HEK293 (cell line): ENCODE measurements around the gene SVOP.
"Not testable (repeated sequence)": the region's sequence is repeated elsewhere in the genome, so short reads cannot be mapped to it uniquely, and the experiment has no call there.

Experiments used
- CTCF ChIA-PET: fragments of 350-600 bp; formaldehyde crosslinking; extraction: SDS; loops from one replicate; lab custom pipeline; 2021; ENCODE audit warnings: antibody characterized with exemption; lab: Yijun Ruan, JAX
- POLR2A ChIA-PET: fragments of 300-600 bp; formaldehyde crosslinking; extraction: SDS; loops from one replicate; lab custom pipeline; 2020; ENCODE audit warnings: antibody characterized with exemption, inconsistent platforms; lab: Yijun Ruan, JAX
- H3K27ac ChIP-seq: fragments of 200-500 bp; sonication (Bioruptor generic); 2 replicates; pipeline ENCODE4 v1.5.1; 2014; ENCODE audit warnings: low read depth, low read length, control low read depth, inconsistent platforms; ENCODE audit errors: extremely low read depth
- H3K36me3 ChIP-seq, 2 experiments: fragments of 200-500 bp in 1 of 2; sonication (Bioruptor generic) in 1 of 2; 1 replicate in 1 of 2; 2 replicates in 1 of 2; pipeline ENCODE4 v1.5.1; 2014 to 2017; ENCODE audit warnings: inconsistent platforms in 2 of 2, low read length in 2 of 2; ENCODE audit not compliant: control insufficient read depth in 2 of 2, insufficient read depth in 1 of 2
- H3K4me1 ChIP-seq: fragments of 200-500 bp; sonication (Bioruptor generic); 2 replicates; pipeline ENCODE4 v1.5.1; 2014; ENCODE audit warnings: mild to moderate bottlenecking, low read length, inconsistent platforms; ENCODE audit not compliant: control insufficient read depth, insufficient read depth
- H3K4me3 ChIP-seq: 2 replicates; pipeline ENCODE4 v1.5.1; 2011; ENCODE audit warnings: low read depth, mild to moderate bottlenecking, control low read depth, low read length, moderate library complexity
- H3K9me3 ChIP-seq: fragments of 200-500 bp; sonication (Bioruptor generic); 2 replicates; pipeline ENCODE4 v1.5.1; 2014; ENCODE audit warnings: low read depth, low read length, inconsistent platforms; ENCODE audit not compliant: control insufficient read depth, insufficient read depth
- CTCF ChIP-seq: fragments of 450-650 bp; formaldehyde crosslinking; IDR thresholded peaks from 2 replicates; pipeline ENCODE4 v1.5.1; 2016; ENCODE audit warnings: missing biosample characterization, missing genetic modification characterization
- GLI4 ChIP-seq: fragments of 450-650 bp; formaldehyde crosslinking; IDR thresholded peaks from 2 replicates; pipeline ENCODE4 v1.5.1; 2016; ENCODE audit warnings: missing biosample characterization, missing genetic modification characterization
- HIC1 ChIP-seq: fragments of 450-650 bp; formaldehyde crosslinking; IDR thresholded peaks from 2 replicates; pipeline ENCODE4 v1.5.1; 2016; ENCODE audit warnings: missing biosample characterization, missing genetic modification characterization
- KLF16 ChIP-seq: fragments of 450-650 bp; formaldehyde crosslinking; IDR thresholded peaks from 2 replicates; pipeline ENCODE4 v1.5.1; 2017; ENCODE audit warnings: missing biosample characterization, missing genetic modification characterization
- KLF17 ChIP-seq: fragments of 450-650 bp; formaldehyde crosslinking; IDR thresholded peaks from 2 replicates; pipeline ENCODE4 v1.5.1; 2016; ENCODE audit warnings: missing biosample characterization, missing genetic modification characterization
- MEIS1 ChIP-seq: sonication (generic); formaldehyde crosslinking; IDR thresholded peaks from 2 replicates; pipeline ENCODE4 v1.8.1; 2022; ENCODE audit warnings: missing genetic modification reagents, mild to moderate bottlenecking, borderline replicate concordance
- OSR2 ChIP-seq: fragments of 450-650 bp; formaldehyde crosslinking; IDR thresholded peaks from 2 replicates; pipeline ENCODE4 v1.5.1; 2016; ENCODE audit warnings: missing biosample characterization, missing genetic modification characterization
- PRDM10 ChIP-seq: fragments of 450-650 bp; formaldehyde crosslinking; IDR thresholded peaks from 2 replicates; pipeline ENCODE4 v1.5.1; 2016; ENCODE audit warnings: missing biosample characterization, missing genetic modification characterization
- TCF7L2 ChIP-seq: IDR thresholded peaks from 2 replicates; pipeline ENCODE4 v1.6.1; 2011; ENCODE audit warnings: low read depth, mild to moderate bottlenecking, inconsistent platforms, low read length, moderate library complexity, borderline replicate concordance
- YY1 ChIP-seq: fragments of 450-650 bp; formaldehyde crosslinking; IDR thresholded peaks from 2 replicates; pipeline ENCODE4 v1.5.1; 2018; ENCODE audit warnings: missing biosample characterization, missing genetic modification characterization
- ZNF148 ChIP-seq: fragments of 450-650 bp; formaldehyde crosslinking; IDR thresholded peaks from 2 replicates; pipeline ENCODE4 v1.5.0; 2017; ENCODE audit warnings: missing biosample characterization, missing genetic modification characterization, borderline replicate concordance
- ZNF23 ChIP-seq: fragments of 450-650 bp; formaldehyde crosslinking; IDR thresholded peaks from 2 replicates; pipeline ENCODE4 v1.5.1; 2016; ENCODE audit warnings: missing biosample characterization, missing genetic modification characterization, borderline replicate concordance
- ZNF24 ChIP-seq: fragments of 450-650 bp; formaldehyde crosslinking; IDR thresholded peaks from 2 replicates; pipeline ENCODE4 v1.5.1; 2016; ENCODE audit warnings: missing biosample characterization, missing genetic modification characterization
- ZNF350 ChIP-seq: fragments of 450-650 bp; formaldehyde crosslinking; IDR thresholded peaks from 2 replicates; pipeline ENCODE4 v1.5.0; 2017; ENCODE audit warnings: missing biosample characterization, mild to moderate bottlenecking, missing genetic modification characterization
- ZNF354C ChIP-seq: fragments of 450-650 bp; formaldehyde crosslinking; IDR thresholded peaks from 2 replicates; pipeline ENCODE4 v1.5.1; 2016; ENCODE audit warnings: missing biosample characterization, missing genetic modification characterization, low read depth, borderline replicate concordance
- ZNF510 ChIP-seq: fragments of 450-650 bp; formaldehyde crosslinking; IDR thresholded peaks from 2 replicates; pipeline ENCODE4 v1.5.1; 2018; ENCODE audit warnings: mild to moderate bottlenecking, missing genetic modification characterization, missing biosample characterization; ENCODE audit not compliant: insufficient replicate concordance
- ZNF555 ChIP-seq: fragments of 450-650 bp; formaldehyde crosslinking; conservative IDR thresholded peaks from 2 replicates; pipeline ENCODE4 v1.5.1; 2017; ENCODE audit warnings: missing biosample characterization, mild to moderate bottlenecking, missing genetic modification characterization, inconsistent platforms
- ZNF560 ChIP-seq: fragments of 450-650 bp; formaldehyde crosslinking; IDR thresholded peaks from 2 replicates; pipeline ENCODE4 v1.5.1; 2017; ENCODE audit warnings: missing biosample characterization, missing genetic modification characterization, borderline replicate concordance
- ZNF792 ChIP-seq: fragments of 450-650 bp; formaldehyde crosslinking; IDR thresholded peaks from 2 replicates; pipeline ENCODE4 v1.5.1; 2016; ENCODE audit warnings: missing biosample characterization, missing genetic modification characterization

The SVOP gene

GRCh38 chr12:109049794-109050193 lies 28.9 kb upstream of the SVOP start:
- POLR2A ChIA-PET, CTCF ChIA-PET, H3K4me3 ChIP-seq: not testable (repeated sequence)

GRCh38 chr12:109048706-109049105 lies 27.8 kb upstream of the SVOP start:
- POLR2A ChIA-PET, H3K4me1 ChIP-seq, H3K9me3 ChIP-seq, H3K4me3 ChIP-seq, CTCF ChIA-PET, H3K36me3 ChIP-seq, H3K27ac ChIP-seq: not testable (repeated sequence)

More at GRCh38 chr12:109049794-109050193, 28.9 kb upstream of the SVOP start:
- not testable (repeated sequence) for H3K27ac ChIP-seq, H3K4me1 ChIP-seq, H3K36me3 ChIP-seq, H3K9me3 ChIP-seq

GRCh38 chr12:109047081-109047805 lies 26.4 kb upstream of the SVOP start:
- CTCF ChIA-PET = interaction anchor here (0.5 kb wide), 1 partner anchor 67 kb away, joined by 3 read pairs; no protein-coding TSS in a partner anchor
- H3K27ac ChIP-seq = no peak overlapping the region
- no peaks in the 10 kb centered on the region for H3K36me3 ChIP-seq
- TF ChIP-seq KLF16 (tag by site-specific recombination) (no peak), PRDM10 (tag by site-specific recombination) (no peak), ZNF24 (tag by site-specific recombination) (no peak), HIC1 (no peak), ZNF560 (tag by site-specific recombination) (no peak), KLF17 (tag by site-specific recombination) (no peak), ZNF555 (tag by site-specific recombination) (no peak), ZNF148 (tag by site-specific recombination) (no peak), TCF7L2 (no peak), ZNF354C (tag by site-specific recombination) (no peak), YY1 (no peak), MEIS1 (CRISPR knock-in tag) (no peak), GLI4 (tag by site-specific recombination) (no peak), ZNF350 (tag by site-specific recombination) (no peak), ZNF792 (no peak), ZNF23 (tag by site-specific recombination) (no peak), OSR2 (tag by site-specific recombination) (no peak), ZNF510 (tag by site-specific recombination) (no peak), CTCF (tag by site-specific recombination) (no peak)
- H3K9me3 ChIP-seq = no peaks in the 10 kb centered on the region
- no peaks in the 10 kb centered on the region for H3K4me1 ChIP-seq
- POLR2A ChIA-PET = no interaction called here
- no peak overlapping the region for H3K4me3 ChIP-seq
